HepG2 (cell line): ENCODE measurements around the gene IQGAP3.

Experiments used
- ARHGAP35 ChIP-seq: sonication (generic); formaldehyde crosslinking; IDR thresholded peaks from 2 replicates; pipeline ENCODE4 v1.9.0; 2022; ENCODE audit warnings: mild to moderate bottlenecking, inconsistent platforms, moderate library complexity, missing genetic modification reagents, borderline replicate concordance
- SOX6 ChIP-seq, 2 experiments: fragments of 450-650 bp in 1 of 2; sonication (generic) in 1 of 2; formaldehyde crosslinking in 1 of 2; IDR thresholded peaks; 2 replicates each; pipeline versions ENCODE4 v1.4.0 to v1.6.1; 2017 to 2020; ENCODE audit warnings: antibody characterized with exemption in 1 of 2, mild to moderate bottlenecking in 1 of 2, missing genetic modification reagents in 1 of 2

GRCh38 chr1:156595016-156595415 lies 22.7 kb upstream of the IQGAP3 start:
- no peak for TF ChIP-seq ARHGAP35 (CRISPR knock-in tag)
- no peak for TF ChIP-seq SOX6 (IDR thresholded peaks at IDR 0.05)
- TF ChIP-seq SOX6 (CRISPR knock-in tag; IDR thresholded peaks at IDR 0.05), result no peak
